Stimulated activated CD8-positive, alpha-beta memory T cell treated with anti-CD3 and anti-CD28 coated beads, Interleukin-12 subunit alpha, Interleukin-12 subunit beta, amount 100 ng/mL, for 1 hour (primary cell): ENCODE results near the gene ASB7.
"Not testable (repeated sequence)": the region's sequence is repeated elsewhere in the genome, so short reads cannot be mapped to it uniquely, and the experiment has no call there.

ENCODE experiments used
- DNase-seq: peaks from one replicate; pipeline ENCODE4 v3.0.0-alpha.2; 2020; ENCODE audit warnings: low read depth

The ASB7 gene

GRCh38 chr15:100651253-100651652, 48.9 kb downstream of the ASB7 start:
- no peak for DNase-seq

GRCh38 chr15:100652116-100652515, 49.7 kb downstream of the ASB7 start:
- DNase-seq: no peak

GRCh38 chr15:100653608-100654007, 51.2 kb downstream of the ASB7 start:
- DNase-seq: no peak

GRCh38 chr15:100658895-100659294, 56.5 kb downstream of the ASB7 start:
- DNase-seq: no peak

GRCh38 chr15:100661156-100661555, 58.8 kb downstream of the ASB7 start:
- DNase-seq: no peak

- DNase-seq: no peak
These were observed 60.9 kb downstream of the ASB7 start for GRCh38 chr15:100663086-100663914.

- no peak for DNase-seq
These were observed 61.5 kb downstream of the ASB7 start for GRCh38 chr15:100663915-100664281.

GRCh38 chr15:100665570-100665969, 63.2 kb downstream of the ASB7 start:
- DNase-seq: no peak

GRCh38 chr15:100667405-100668347, 65.3 kb downstream of the ASB7 start:
- no peak for DNase-seq

- DNase-seq: no peak
These were observed 66.0 kb downstream of the ASB7 start for GRCh38 chr15:100668348-100668745.

- DNase-seq: no peak
These were observed 66.9 kb downstream of the ASB7 start for GRCh38 chr15:100669260-100669659.

GRCh38 chr15:100670505-100671021, 68.2 kb downstream of the ASB7 start:
- no peak for DNase-seq

GRCh38 chr15:100671124-100671680, 68.8 kb downstream of the ASB7 start:
- no peak for DNase-seq

GRCh38 chr15:100671858-100672543, 69.6 kb downstream of the ASB7 start:
- no peak for DNase-seq

- DNase-seq: no peak
These were observed 70.6 kb downstream of the ASB7 start for GRCh38 chr15:100672959-100673358.

- DNase-seq: not testable (repeated sequence)
These were observed 76.8 kb downstream of the ASB7 start for GRCh38 chr15:100679151-100679550.

GRCh38 chr15:100680726-100681125, 78.3 kb downstream of the ASB7 start:
- no peak for DNase-seq

- no peak for DNase-seq
These were observed 79.0 kb downstream of the ASB7 start for GRCh38 chr15:100681335-100681746.

GRCh38 chr15:100682468-100682867, 80.1 kb downstream of the ASB7 start:
- DNase-seq: no peak

GRCh38 chr15:100683434-100683833, 81.0 kb downstream of the ASB7 start:
- no peak for DNase-seq

GRCh38 chr15:100684591-100684990, 82.2 kb downstream of the ASB7 start:
- no peak for DNase-seq
